Neural progenitor cell (in vitro differentiated cells): ENCODE measurements around the gene GEMIN5. TPM values are rescaled to one million over a fixed set of nuclear protein-coding genes. Genes with fewer than 3 reads are reported as not detected.
A peak's percentile ranks its signal among the peaks of the same experiment; 100 is the strongest.
"Not testable (repeated sequence)": the region's sequence is repeated elsewhere in the genome, so short reads cannot be mapped to it uniquely, and the experiment has no call there.

ENCODE experiments used
- DNase-seq: peaks from one replicate; pipeline ENCODE4 v3.0.0-alpha.2; 2016; ENCODE audit warnings: low spot score
- H2AFZ ChIP-seq: fragments of 200-600 bp; sonication (generic); replicated peaks from 2 replicates; pipeline ENCODE4 v1.6.1; 2016; ENCODE audit warnings: antibody characterized with exemption
- H3F3A ChIP-seq: fragments of 200-600 bp; sonication (generic); 2 replicates; pipeline ENCODE4 v1.6.1; 2016; ENCODE audit warnings: antibody characterized with exemption, low read depth
- H3K27ac ChIP-seq: fragments of 200-600 bp; sonication (generic); 2 replicates; pipeline ENCODE4 v1.5.1; 2016; ENCODE audit warnings: mild to moderate bottlenecking
- H3K27me3 ChIP-seq: fragments of 200-600 bp; sonication (generic); 2 replicates; pipeline ENCODE4 v1.6.1; 2016; ENCODE audit warnings: mild to moderate bottlenecking, moderate library complexity
- H3K36me3 ChIP-seq: fragments of 200-600 bp; sonication (generic); 2 replicates; pipeline ENCODE4 v1.5.1; 2016
- H3K4me1 ChIP-seq: fragments of 200-600 bp; sonication (generic); 2 replicates; pipeline ENCODE4 v1.6.1; 2016; ENCODE audit warnings: mixed run types
- H3K4me2 ChIP-seq: fragments of 200-600 bp; sonication (generic); 2 replicates; pipeline ENCODE4 v1.6.1; 2016
- H3K4me3 ChIP-seq: fragments of 200-600 bp; sonication (generic); 2 replicates; pipeline ENCODE4 v1.5.1; 2016
- H3K79me2 ChIP-seq: fragments of 200-600 bp; sonication (generic); 2 replicates; pipeline ENCODE4 v1.6.1; 2016; ENCODE audit warnings: low read depth
- H3K9ac ChIP-seq: fragments of 200-600 bp; sonication (generic); 2 replicates; pipeline ENCODE4 v1.6.1; 2016
- H3K9me3 ChIP-seq: fragments of 200-600 bp; sonication (generic); 2 replicates; pipeline ENCODE4 v1.5.1; 2016; ENCODE audit warnings: low read depth
- H4K20me1 ChIP-seq: fragments of 200-600 bp; sonication (generic); 2 replicates; pipeline ENCODE4 v1.6.1; 2016; ENCODE audit warnings: low read depth
- H3K27ac Mint-ChIP-seq: 3 replicates; pipeline ENCODE4 v1.8.0; 2021; ENCODE audit warnings: mixed read lengths
- H3K27me3 Mint-ChIP-seq: 2 replicates; pipeline ENCODE4 v1.8.0; 2022; ENCODE audit warnings: low read depth, mild to moderate bottlenecking, inconsistent platforms, moderate library complexity, mixed read lengths; ENCODE audit not compliant: insufficient read depth
- H3K36me3 Mint-ChIP-seq: 3 replicates; pipeline ENCODE4 v1.8.0; 2021; ENCODE audit warnings: mixed read lengths
- H3K4me1 Mint-ChIP-seq: 3 replicates; pipeline ENCODE4 v1.8.0; 2021; ENCODE audit warnings: mixed read lengths
- H3K4me3 Mint-ChIP-seq: 3 replicates; pipeline ENCODE4 v1.8.0; 2021; ENCODE audit warnings: mild to moderate bottlenecking, moderate library complexity, mixed read lengths
- H3K9me3 Mint-ChIP-seq: 3 replicates; pipeline ENCODE4 v1.8.0; 2020; ENCODE audit warnings: mixed read lengths
- EZH2 ChIP-seq: fragments of 200-600 bp; sonication (generic); IDR thresholded peaks from 2 replicates; pipeline ENCODE4 v1.6.1; 2017; ENCODE audit warnings: antibody characterized with exemption, mild to moderate bottlenecking, moderate library complexity
- EZH2phosphoT487 ChIP-seq: fragments of 200-600 bp; sonication (generic); IDR thresholded peaks from 2 replicates; pipeline ENCODE4 v1.6.1; 2017; ENCODE audit warnings: antibody characterized with exemption
- total RNA-seq: library from RNA; depleted of rRNA; stranded (reverse); fragments of >200 nt; gene quantifications from 2 replicates; pipeline ENCODE4 v1.2.3, GENCODE V29; 2015; ENCODE audit warnings: low replicate concordance
- TF ChIP-seq, protein P1 (sequence below): fragments of 200-600 bp; sonication (generic); IDR thresholded peaks from 2 replicates; pipeline ENCODE4 v1.5.1; 2017; ENCODE audit warnings: antibody characterized with exemption, mild to moderate bottlenecking

The GEMIN5 gene
- total RNA-seq, 1 donor from 2014 or later, result 18.5 TPM

DNA sequence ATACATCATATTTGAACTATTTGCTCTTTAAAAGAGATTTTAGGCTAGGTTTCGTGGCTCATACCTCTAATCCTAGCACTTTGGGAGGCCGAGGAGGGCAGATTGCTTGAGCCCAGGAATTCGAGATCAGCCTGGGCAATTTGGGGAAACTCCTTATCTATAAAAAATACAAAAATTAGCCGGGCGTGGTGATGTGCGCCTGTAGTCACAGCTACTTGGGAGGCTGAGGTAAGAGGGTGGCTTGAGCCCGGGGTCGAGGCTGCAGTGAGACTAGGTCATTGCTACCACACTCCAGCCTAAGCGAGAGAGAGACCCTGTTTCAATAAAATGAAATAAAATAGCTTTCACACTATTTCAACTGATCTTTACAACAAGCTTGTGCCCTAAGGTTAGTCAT lies 2.4 kb upstream of the GEMIN5 start:
- no peaks in the 10 kb centered on the region for H3K27me3 Mint-ChIP-seq
- peak overlapping the region; percentile 94 for H3K4me2 ChIP-seq
- peak overlapping the region; percentile 100 for H3K4me3 Mint-ChIP-seq
- peak overlapping the region; percentile 93 for H3K4me3 ChIP-seq
- no peaks in the 10 kb centered on the region for H4K20me1 ChIP-seq
- no peaks in the 10 kb centered on the region for H3K9me3 ChIP-seq
- H2AFZ ChIP-seq, result peak overlapping the region; percentile 94
- no peak overlapping the region for H3K27ac Mint-ChIP-seq
- no peak overlapping the region for H3K27ac ChIP-seq
- H3K36me3 ChIP-seq, result no peaks in the 10 kb centered on the region
- peaks cover 14% of the 10 kb centered on the region for H3K4me1 ChIP-seq
- H3K9ac ChIP-seq, result no peak overlapping the region
- DNase-seq, result no peak
- H3K27me3 ChIP-seq, result no peaks in the 10 kb centered on the region
- H3F3A ChIP-seq, result peaks cover 3% of the 10 kb centered on the region
- no peak for TF ChIP-seq EZH2
- TF ChIP-seq EZH2phosphoT487, result no peak
- TF ChIP-seq, protein P1, sequence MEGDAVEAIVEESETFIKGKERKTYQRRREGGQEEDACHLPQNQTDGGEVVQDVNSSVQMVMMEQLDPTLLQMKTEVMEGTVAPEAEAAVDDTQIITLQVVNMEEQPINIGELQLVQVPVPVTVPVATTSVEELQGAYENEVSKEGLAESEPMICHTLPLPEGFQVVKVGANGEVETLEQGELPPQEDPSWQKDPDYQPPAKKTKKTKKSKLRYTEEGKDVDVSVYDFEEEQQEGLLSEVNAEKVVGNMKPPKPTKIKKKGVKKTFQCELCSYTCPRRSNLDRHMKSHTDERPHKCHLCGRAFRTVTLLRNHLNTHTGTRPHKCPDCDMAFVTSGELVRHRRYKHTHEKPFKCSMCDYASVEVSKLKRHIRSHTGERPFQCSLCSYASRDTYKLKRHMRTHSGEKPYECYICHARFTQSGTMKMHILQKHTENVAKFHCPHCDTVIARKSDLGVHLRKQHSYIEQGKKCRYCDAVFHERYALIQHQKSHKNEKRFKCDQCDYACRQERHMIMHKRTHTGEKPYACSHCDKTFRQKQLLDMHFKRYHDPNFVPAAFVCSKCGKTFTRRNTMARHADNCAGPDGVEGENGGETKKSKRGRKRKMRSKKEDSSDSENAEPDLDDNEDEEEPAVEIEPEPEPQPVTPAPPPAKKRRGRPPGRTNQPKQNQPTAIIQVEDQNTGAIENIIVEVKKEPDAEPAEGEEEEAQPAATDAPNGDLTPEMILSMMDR, result no peak
- H3K4me1 Mint-ChIP-seq, result peaks cover 18% of the 10 kb centered on the region
- H3K36me3 Mint-ChIP-seq, result no peaks in the 10 kb centered on the region
- H3K79me2 ChIP-seq, result peaks cover 53% of the 10 kb centered on the region
- no peaks in the 10 kb centered on the region for H3K9me3 Mint-ChIP-seq

DNA sequence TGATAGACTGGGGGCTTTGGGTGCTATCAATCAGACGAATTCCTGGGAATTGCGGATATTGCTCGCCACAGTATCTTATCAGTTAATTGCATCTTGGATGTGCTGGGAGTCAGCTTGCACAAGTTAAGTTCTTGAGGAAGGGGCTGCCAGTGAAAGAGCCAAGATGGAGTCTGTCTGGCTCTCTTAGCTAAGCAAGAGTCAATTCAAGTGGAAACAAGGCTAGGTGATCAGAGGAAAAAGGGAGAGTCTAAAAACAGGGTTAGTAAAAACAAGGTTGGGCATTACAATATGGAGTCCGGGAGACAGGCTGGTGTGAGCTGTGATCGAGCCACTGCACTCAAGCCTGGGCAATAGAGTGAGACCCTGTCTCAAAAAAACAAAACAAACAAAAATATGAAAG lies 1.4 kb upstream of the GEMIN5 start:
- H3K4me3 Mint-ChIP-seq, result peak overlapping the region; percentile 52
- not testable (repeated sequence) for H2AFZ ChIP-seq, H3K27ac Mint-ChIP-seq

DNA sequence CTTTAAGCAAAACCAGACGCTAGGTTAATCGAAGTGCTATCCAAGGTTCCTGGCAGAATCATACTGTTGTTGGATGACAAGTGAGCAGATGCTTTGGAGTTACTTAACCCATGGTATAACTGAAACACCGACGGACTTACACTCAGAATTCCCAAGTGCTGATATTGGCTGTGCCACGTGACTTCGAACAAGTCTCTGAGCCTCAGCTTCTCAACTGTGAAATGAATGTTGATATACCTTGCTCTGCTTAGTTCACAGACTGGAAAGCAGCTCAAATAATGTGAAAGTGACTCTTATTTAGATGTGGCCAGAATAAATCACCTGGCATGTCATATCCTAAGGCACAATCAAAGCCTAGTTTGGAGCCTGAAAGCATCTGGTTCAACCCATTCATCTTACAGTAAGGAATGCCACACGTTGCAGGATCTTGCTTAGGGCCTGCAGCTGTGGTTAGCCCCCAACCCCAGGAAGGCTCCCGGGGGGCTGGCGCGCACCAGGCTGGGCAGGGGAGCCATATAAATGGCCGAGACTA lies 759 bp downstream of the GEMIN5 start:
- Histone ChIP-seq H3K9me3 (no peaks in the 10 kb centered on the region), H2AFZ (no peak overlapping the region), H3K79me2 (peaks cover 38% of the 10 kb centered on the region), H3K9ac (peak overlapping the region; percentile 44), H3K4me3 (peak overlapping the region; percentile 82), H3F3A (peaks cover 3% of the 10 kb centered on the region), H3K27ac (no peak overlapping the region), H3K36me3 (no peaks in the 10 kb centered on the region), H3K27me3 (no peaks in the 10 kb centered on the region), H3K4me2 (peak overlapping the region; percentile 85), H4K20me1 (no peaks in the 10 kb centered on the region), H3K4me1 (peaks cover 11% of the 10 kb centered on the region)
- Mint-ChIP-seq H3K9me3 (no peaks in the 10 kb centered on the region), H3K4me3 (peak overlapping the region; percentile 91), H3K27me3 (no peaks in the 10 kb centered on the region), H3K4me1 (peaks cover 13% of the 10 kb centered on the region), H3K27ac (no peak overlapping the region), H3K36me3 (peaks cover 8% of the 10 kb centered on the region)
- TF ChIP-seq EZH2 (no peak), EZH2phosphoT487 (no peak)
- TF ChIP-seq, protein P1, result no peak
- peak; percentile 3 for DNase-seq

More for the DNA sequence above, 1.4 kb upstream of the GEMIN5 start:
- not testable (repeated sequence) for H3K27me3 Mint-ChIP-seq, DNase-seq, H3F3A ChIP-seq, H3K36me3 ChIP-seq, H3K4me3 ChIP-seq, H4K20me1 ChIP-seq, H3K9ac ChIP-seq, H3K9me3 ChIP-seq, H3K9me3 Mint-ChIP-seq, H3K27me3 ChIP-seq, H3K36me3 Mint-ChIP-seq, H3K4me2 ChIP-seq, H3K27ac ChIP-seq
- Histone ChIP-seq H3K79me2 (peaks cover 55% of the 10 kb centered on the region), H3K4me1 (peaks cover 14% of the 10 kb centered on the region)
- H3K4me1 Mint-ChIP-seq, result peaks cover 18% of the 10 kb centered on the region

DNA sequence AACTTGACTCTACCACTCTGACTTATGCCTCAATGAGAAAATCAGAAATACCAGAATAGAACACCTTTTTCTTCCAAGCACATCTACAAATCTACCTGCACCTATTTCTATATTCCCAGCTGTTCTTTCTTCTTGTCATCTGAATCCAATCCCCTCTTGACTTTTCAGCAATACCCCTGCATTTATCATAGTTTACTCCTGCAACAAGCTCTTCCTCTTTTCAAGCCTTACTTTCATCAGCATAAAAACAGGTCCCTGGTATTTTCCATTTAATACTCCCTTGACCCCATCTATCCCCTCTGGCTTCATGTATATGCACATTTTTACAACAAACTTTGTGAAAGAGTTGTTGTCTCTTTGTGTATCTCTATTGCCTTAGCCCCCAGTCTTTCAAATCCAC lies 3.1 kb downstream of the GEMIN5 start:
- DNase-seq, result no peak
- no peaks in the 10 kb centered on the region for H3K9me3 Mint-ChIP-seq
- no peak overlapping the region for H3K9ac ChIP-seq
- TF ChIP-seq EZH2, result no peak
- TF ChIP-seq, protein P1, result no peak
- TF ChIP-seq EZH2phosphoT487, result no peak
- peaks cover 7% of the 10 kb centered on the region for H3K36me3 ChIP-seq
- no peaks in the 10 kb centered on the region for H4K20me1 ChIP-seq
- no peaks in the 10 kb centered on the region for H3K27me3 ChIP-seq
- no peak overlapping the region for H3K4me3 ChIP-seq
- peaks cover 11% of the 10 kb centered on the region for H3K36me3 Mint-ChIP-seq
- no peak overlapping the region for H2AFZ ChIP-seq
- H3K27ac ChIP-seq, result no peak overlapping the region
- H3K4me1 ChIP-seq, result peaks cover 4% of the 10 kb centered on the region
- no peak overlapping the region for H3K4me2 ChIP-seq
- H3F3A ChIP-seq, result peaks cover 3% of the 10 kb centered on the region
- no peaks in the 10 kb centered on the region for H3K27me3 Mint-ChIP-seq
- H3K79me2 ChIP-seq, result peaks cover 25% of the 10 kb centered on the region
- H3K4me1 Mint-ChIP-seq, result peaks cover 8% of the 10 kb centered on the region
- no peaks in the 10 kb centered on the region for H3K9me3 ChIP-seq
- no peak overlapping the region for H3K27ac Mint-ChIP-seq
- no peak overlapping the region for H3K4me3 Mint-ChIP-seq
